ENCODE measurements around the gene TBCEL.

DNA sequence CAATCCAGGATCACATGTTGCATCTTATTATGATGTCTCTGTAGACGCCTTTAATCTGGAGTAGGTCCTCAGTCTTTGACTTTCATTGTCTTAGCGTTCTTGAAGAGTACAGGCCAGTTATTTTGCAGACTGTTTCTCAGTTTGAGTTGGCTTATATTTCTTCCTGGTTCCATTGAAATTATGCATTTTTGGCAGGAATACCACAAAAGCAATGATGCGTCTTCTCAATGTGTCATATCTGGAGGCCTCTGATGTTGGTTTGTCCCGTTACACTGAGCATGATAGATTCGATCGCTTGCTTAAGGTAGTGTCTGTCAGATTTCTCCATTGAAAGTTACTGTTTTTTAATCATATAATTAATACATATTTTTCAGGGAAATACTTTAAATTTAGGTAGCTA is 107.8 kb downstream of the TBCEL start:
- TF ChIP-seq CTCF (IDR thresholded peaks at IDR 0.05 in 2 of 3, conservative IDR thresholded peaks at IDR 0.05 in 1 of 3; ENCODE audit: control insufficient read depth in 2 of 3, extremely low read depth in 1 of 3, insufficient read depth in 1 of 3, low read depth in 3 of 3, low read length in 3 of 3) (no peak), ZNF384 (IDR thresholded peaks at IDR 0.05; ENCODE audit: borderline replicate concordance, low read depth, low read length) (no peak), RFX5 (IDR thresholded peaks at IDR 0.05; ENCODE audit: low read depth, low read length) (no peak), MYC (IDR thresholded peaks at IDR 0.05; ENCODE audit: insufficient read depth, insufficient read length, insufficient replicate concordance, low read length, severe bottlenecking) (no peak), JUND (IDR thresholded peaks at IDR 0.05; ENCODE audit: low read depth, low read length) (no peak), POLR2A (IDR thresholded peaks at IDR 0.05; ENCODE audit: low read depth, low read length) (no peak)
- TF ChIP-seq, protein P1, sequence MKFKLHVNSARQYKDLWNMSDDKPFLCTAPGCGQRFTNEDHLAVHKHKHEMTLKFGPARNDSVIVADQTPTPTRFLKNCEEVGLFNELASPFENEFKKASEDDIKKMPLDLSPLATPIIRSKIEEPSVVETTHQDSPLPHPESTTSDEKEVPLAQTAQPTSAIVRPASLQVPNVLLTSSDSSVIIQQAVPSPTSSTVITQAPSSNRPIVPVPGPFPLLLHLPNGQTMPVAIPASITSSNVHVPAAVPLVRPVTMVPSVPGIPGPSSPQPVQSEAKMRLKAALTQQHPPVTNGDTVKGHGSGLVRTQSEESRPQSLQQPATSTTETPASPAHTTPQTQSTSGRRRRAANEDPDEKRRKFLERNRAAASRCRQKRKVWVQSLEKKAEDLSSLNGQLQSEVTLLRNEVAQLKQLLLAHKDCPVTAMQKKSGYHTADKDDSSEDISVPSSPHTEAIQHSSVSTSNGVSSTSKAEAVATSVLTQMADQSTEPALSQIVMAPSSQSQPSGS (IDR thresholded peaks at IDR 0.05; ENCODE audit: low read length), result no peak
- TF ChIP-seq, protein P2, sequence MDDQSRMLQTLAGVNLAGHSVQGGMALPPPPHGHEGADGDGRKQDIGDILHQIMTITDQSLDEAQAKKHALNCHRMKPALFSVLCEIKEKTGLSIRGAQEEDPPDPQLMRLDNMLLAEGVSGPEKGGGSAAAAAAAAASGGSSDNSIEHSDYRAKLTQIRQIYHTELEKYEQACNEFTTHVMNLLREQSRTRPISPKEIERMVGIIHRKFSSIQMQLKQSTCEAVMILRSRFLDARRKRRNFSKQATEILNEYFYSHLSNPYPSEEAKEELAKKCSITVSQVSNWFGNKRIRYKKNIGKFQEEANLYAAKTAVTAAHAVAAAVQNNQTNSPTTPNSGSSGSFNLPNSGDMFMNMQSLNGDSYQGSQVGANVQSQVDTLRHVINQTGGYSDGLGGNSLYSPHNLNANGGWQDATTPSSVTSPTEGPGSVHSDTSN (IDR thresholded peaks at IDR 0.05; ENCODE audit: insufficient replicate concordance, low read depth, low read length), result no peak
